GM20000 (cell line): ENCODE results near the gene CPNE4.

Source experiments
- DNase-seq: peaks from one replicate; pipeline ENCODE4 v3.0.0; 2012; ENCODE audit warnings: low spot score
- CTCF ChIP-seq: IDR thresholded peaks from 2 replicates; pipeline ENCODE4 v1.5.1; 2012; ENCODE audit warnings: mild to moderate bottlenecking, control low read depth; ENCODE audit errors: extremely low read depth, missing control alignments

The CPNE4 gene

GRCh38 chr3:131605916-131606315, 428.9 kb downstream of the CPNE4 start:
- DNase-seq, result no peak
- TF ChIP-seq CTCF, result no peak

DNA sequence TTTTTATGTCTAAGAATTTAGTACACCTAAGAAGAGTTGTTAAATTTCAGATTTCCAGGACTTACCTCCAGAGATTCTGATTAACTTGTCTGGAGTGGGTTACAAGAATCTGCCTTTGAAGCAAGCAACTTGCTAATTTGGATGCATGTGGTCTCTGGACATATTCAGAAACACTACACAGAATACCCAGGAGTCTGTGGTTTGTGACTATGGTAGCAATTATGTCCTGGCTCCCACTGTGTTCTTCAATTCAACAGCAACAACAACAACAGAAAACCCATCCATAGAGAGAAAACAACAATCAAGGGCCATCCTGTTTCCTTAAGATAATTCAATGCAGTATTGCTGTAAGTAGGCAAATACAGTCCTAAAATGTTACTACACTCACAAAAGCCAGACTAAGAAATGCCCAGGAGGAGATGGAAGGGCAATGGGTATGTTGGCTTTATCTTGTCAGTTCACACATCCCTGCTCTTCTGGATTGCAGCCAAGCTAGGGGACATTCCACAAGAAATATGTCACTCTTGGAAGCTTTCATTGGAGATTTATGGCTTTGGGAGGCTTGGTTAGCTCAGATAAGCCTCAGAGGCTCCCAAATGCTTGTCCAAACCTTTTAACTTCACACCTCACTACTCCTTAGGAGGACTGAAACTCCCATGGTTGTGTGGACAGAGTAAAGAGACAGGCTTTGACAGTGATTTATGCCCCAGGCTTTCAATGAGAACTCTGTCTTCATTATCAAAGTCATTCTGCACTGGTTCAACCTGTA, 432.6 kb downstream of the CPNE4 start:
- no peak for DNase-seq
- TF ChIP-seq CTCF, result no peak

GRCh38 chr3:131597816-131598215, 437.0 kb downstream of the CPNE4 start:
- TF ChIP-seq CTCF, result no peak

DNA sequence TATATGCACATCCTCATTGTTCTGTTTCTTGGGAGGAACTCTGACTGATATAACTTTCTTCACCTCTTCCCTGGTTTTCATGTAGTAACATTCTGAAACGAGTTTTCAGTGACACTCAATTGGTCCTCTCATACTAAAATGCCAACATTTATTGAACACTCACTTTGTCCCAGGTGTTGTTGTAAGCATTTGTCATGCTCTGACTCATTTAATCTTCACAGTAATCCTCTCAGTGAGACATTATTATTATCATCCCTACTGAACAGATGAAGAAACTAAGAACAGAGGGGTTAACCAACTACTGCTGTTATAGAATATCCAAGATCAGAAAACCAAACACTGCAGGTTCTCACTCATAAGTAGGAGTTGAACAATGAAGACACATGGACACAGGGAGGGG, 437.9 kb downstream of the CPNE4 start:
- DNase-seq, result no peak
- no peak for TF ChIP-seq CTCF

More at GRCh38 chr3:131597816-131598215, 437.0 kb downstream of the CPNE4 start:
- no peak for DNase-seq

- no peak for DNase-seq
- no peak for TF ChIP-seq CTCF
Observed at GRCh38 chr3:131591394-131592014, 443.3 kb downstream of the CPNE4 start.

DNA sequence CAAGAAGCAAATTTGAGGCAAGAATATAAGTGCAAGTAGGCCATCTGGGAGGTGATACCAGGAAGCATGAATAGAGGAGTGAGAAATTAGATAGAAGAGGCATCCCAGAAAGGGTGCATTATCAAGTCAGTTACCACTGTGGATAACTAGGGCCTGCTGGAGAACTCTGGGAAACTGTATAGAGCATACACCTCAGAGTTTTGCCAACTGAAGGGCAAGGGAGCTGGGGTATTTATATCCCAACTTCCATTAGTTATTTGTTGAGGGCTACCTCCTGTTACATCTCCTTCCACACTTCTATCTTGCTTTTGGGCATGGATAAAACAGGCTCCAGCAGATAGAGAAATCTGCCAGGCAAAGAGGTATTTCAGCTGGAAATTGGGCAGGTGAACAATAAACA, 448.5 kb downstream of the CPNE4 start:
- no peak for TF ChIP-seq CTCF
- DNase-seq, result no peak

DNA sequence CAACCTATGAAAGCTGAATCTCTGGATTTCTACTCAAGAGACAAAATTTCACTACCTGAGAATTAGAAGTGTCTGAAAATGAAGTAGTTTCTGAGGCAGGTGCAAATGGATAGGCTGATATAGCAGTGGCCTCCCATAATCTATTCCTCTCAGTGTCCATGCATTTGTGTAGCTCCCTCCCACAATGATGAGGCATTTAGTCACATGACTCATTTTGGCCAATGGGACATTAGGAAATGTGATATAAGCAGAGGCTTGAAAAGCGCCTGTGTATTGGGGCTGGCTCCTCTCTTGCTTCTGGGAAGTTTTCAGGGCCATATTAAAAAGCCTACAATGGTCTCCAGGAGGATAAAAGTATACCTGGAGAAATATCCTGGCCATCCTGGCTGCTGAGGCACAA, 452.4 kb downstream of the CPNE4 start:
- DNase-seq, result no peak
- no peak for TF ChIP-seq CTCF
